OCI-LY1 (cell line): ENCODE results near the gene GRID2.

Source experiments
- H2AFZ ChIP-seq: fragments of 200-600 bp; sonication (generic), shearing (Covaris generic); 2 replicates; pipeline ENCODE4 v1.6.0; 2014; ENCODE audit warnings: antibody characterized with exemption, mild to moderate bottlenecking, low read length
- H3F3A ChIP-seq: fragments of 200-600 bp; sonication (generic), shearing (Covaris generic); 2 replicates; pipeline ENCODE4 v1.6.0; 2014; ENCODE audit warnings: mild to moderate bottlenecking, antibody characterized with exemption, low read length, moderate library complexity; ENCODE audit not compliant: insufficient read depth
- H3K27ac ChIP-seq: fragments of 200-600 bp; sonication (generic); 2 replicates; pipeline ENCODE4 v1.5.1; 2014; ENCODE audit warnings: low read length, mixed run types, mild to moderate bottlenecking, low read depth; ENCODE audit not compliant: poor library complexity, severe bottlenecking
- H3K27me3 ChIP-seq: fragments of 200-600 bp; sonication (generic); 2 replicates; pipeline ENCODE4 v1.6.0; 2014; ENCODE audit warnings: antibody characterized with exemption, mild to moderate bottlenecking, low read length, moderate library complexity; ENCODE audit not compliant: insufficient read depth
- H3K36me3 ChIP-seq: fragments of 200-600 bp; sonication (generic); 2 replicates; pipeline ENCODE4 v1.6.1; 2014; ENCODE audit warnings: mild to moderate bottlenecking, antibody characterized with exemption, low read length, moderate library complexity, mixed read lengths; ENCODE audit not compliant: insufficient read depth
- H3K4me1 ChIP-seq: fragments of 200-600 bp; sonication (generic); 2 replicates; pipeline ENCODE4 v1.5.1; 2014; ENCODE audit warnings: mild to moderate bottlenecking, low read length, moderate library complexity; ENCODE audit not compliant: insufficient read depth, severe bottlenecking
- H3K4me2 ChIP-seq: fragments of 200-600 bp; sonication (generic), shearing (Covaris generic); 2 replicates; pipeline ENCODE4 v1.6.1; 2014; ENCODE audit warnings: low read length
- H3K4me3 ChIP-seq: fragments of 200-600 bp; sonication (generic); 2 replicates; pipeline ENCODE4 v1.5.1; 2014; ENCODE audit warnings: low read length, low read depth, mild to moderate bottlenecking, mixed read lengths; ENCODE audit not compliant: poor library complexity, severe bottlenecking
- H3K79me2 ChIP-seq: fragments of 200-600 bp; shearing (Covaris generic); 2 replicates; pipeline ENCODE4 v1.6.1; 2016; ENCODE audit warnings: mixed run types, low read length, mixed read lengths; ENCODE audit not compliant: insufficient read depth
- H3K9ac ChIP-seq: fragments of 200-600 bp; sonication (generic), shearing (Covaris generic); 2 replicates; pipeline ENCODE4 v1.6.1; 2014; ENCODE audit warnings: mild to moderate bottlenecking, low read length, mixed read lengths
- H3K9me2 ChIP-seq: fragments of 200-600 bp; sonication (generic), shearing (Covaris generic); 2 replicates; pipeline ENCODE4 v1.6.1; 2014; ENCODE audit warnings: low read depth, mild to moderate bottlenecking, low read length, mixed read lengths
- H3K9me3 ChIP-seq: fragments of 200-600 bp; shearing (Covaris generic); 2 replicates; pipeline ENCODE4 v1.6.1; 2014; ENCODE audit warnings: low read length, mixed read lengths
- H4K20me1 ChIP-seq: fragments of 200-600 bp; sonication (generic), shearing (Covaris generic); 2 replicates; pipeline ENCODE4 v1.6.0; 2016; ENCODE audit warnings: mild to moderate bottlenecking, low read length; ENCODE audit not compliant: insufficient read depth
- CTCF ChIP-seq: fragments of 200-600 bp; sonication (generic), shearing (Covaris generic); IDR thresholded peaks from 2 replicates; pipeline ENCODE4 v1.5.1; 2017; ENCODE audit warnings: mild to moderate bottlenecking, antibody characterized with exemption, low read length, moderate library complexity, mixed read lengths
- EZH2 ChIP-seq: fragments of 200-600 bp; sonication (generic), shearing (Covaris generic); IDR thresholded peaks from 2 replicates; pipeline ENCODE4 v1.8.0; 2017; ENCODE audit warnings: borderline replicate concordance, mixed run types, mild to moderate bottlenecking, antibody characterized with exemption, low read length, moderate library complexity, mixed read lengths

GRID2 gene

GRCh38 chr4:93228021-93228420, 924.3 kb downstream of the GRID2 start:
- Histone ChIP-seq H3F3A (no peaks in the 10 kb centered on the region), H3K9me2 (no peaks in the 10 kb centered on the region), H3K27ac (no peak overlapping the region), H3K4me3 (no peak overlapping the region), H2AFZ (no peak overlapping the region), H3K9me3 (no peaks in the 10 kb centered on the region), H3K4me2 (no peak overlapping the region), H4K20me1 (no peaks in the 10 kb centered on the region), H3K27me3 (no peaks in the 10 kb centered on the region), H3K4me1 (no peaks in the 10 kb centered on the region), H3K9ac (no peak overlapping the region), H3K36me3 (no peaks in the 10 kb centered on the region), H3K79me2 (no peaks in the 10 kb centered on the region)
- TF ChIP-seq CTCF = no peak
- TF ChIP-seq EZH2 = no peak

GRCh38 chr4:93232883-93233282, 929.1 kb downstream of the GRID2 start:
- Histone ChIP-seq H3K4me3 (no peak overlapping the region), H3K9ac (no peak overlapping the region), H3F3A (no peaks in the 10 kb centered on the region), H2AFZ (no peak overlapping the region), H3K79me2 (no peaks in the 10 kb centered on the region), H3K27ac (no peak overlapping the region), H3K9me3 (no peaks in the 10 kb centered on the region), H3K36me3 (no peaks in the 10 kb centered on the region), H3K4me1 (no peaks in the 10 kb centered on the region), H4K20me1 (no peaks in the 10 kb centered on the region), H3K9me2 (no peaks in the 10 kb centered on the region), H3K4me2 (no peak overlapping the region), H3K27me3 (no peaks in the 10 kb centered on the region)
- TF ChIP-seq EZH2 (no peak), CTCF (no peak)

- Histone ChIP-seq H3K9ac (no peak overlapping the region), H3K27ac (no peak overlapping the region), H3K4me2 (no peak overlapping the region), H3K9me3 (no peaks in the 10 kb centered on the region), H3K79me2 (no peaks in the 10 kb centered on the region), H3K36me3 (no peaks in the 10 kb centered on the region), H3K4me3 (no peak overlapping the region), H3F3A (no peaks in the 10 kb centered on the region), H3K9me2 (no peaks in the 10 kb centered on the region), H4K20me1 (no peaks in the 10 kb centered on the region), H3K27me3 (no peaks in the 10 kb centered on the region), H3K4me1 (no peaks in the 10 kb centered on the region), H2AFZ (no peak overlapping the region)
- TF ChIP-seq CTCF = no peak
Observed at GRCh38 chr4:93237521-93237920, 933.8 kb downstream of the GRID2 start.
